HepG2 (cell line): Measurements from ENCODE around the gene BTBD19. TPM values are rescaled to one million over a fixed set of nuclear protein-coding genes. Genes with fewer than 3 reads are reported as not detected.
A peak's percentile ranks its signal among the peaks of the same experiment; 100 is the strongest.

ENCODE experiments used
- ETV5 ChIP-seq: IDR thresholded peaks from 2 replicates; pipeline ENCODE4 v1.6.1; 2018; ENCODE audit warnings: missing biosample characterization, missing genetic modification reagents, inconsistent platforms, borderline replicate concordance
- ETV6 ChIP-seq: sonication (generic); formaldehyde crosslinking; conservative IDR thresholded peaks from 2 replicates; pipeline ENCODE4 v1.4.0; 2020; ENCODE audit warnings: missing genetic modification reagents
- JARID2 ChIP-seq: sonication (generic); formaldehyde crosslinking; IDR thresholded peaks from 2 replicates; pipeline ENCODE4 v1.8.1; 2023; ENCODE audit warnings: missing genetic modification reagents, inconsistent platforms; ENCODE audit not compliant: insufficient replicate concordance
- KMT2A ChIP-seq: sonication (generic); formaldehyde crosslinking; IDR thresholded peaks from 2 replicates; pipeline ENCODE4 v1.4.0; 2020; ENCODE audit warnings: missing genetic modification reagents
- MBNL3 ChIP-seq: fragments of 250-450 bp; sonication (Bioruptor Pico); conservative IDR thresholded peaks from 2 replicates; pipeline ENCODE4 v1.8.0; 2022; ENCODE audit warnings: mild to moderate bottlenecking, inconsistent platforms
- MEIS2 ChIP-seq: sonication (generic); formaldehyde crosslinking; IDR thresholded peaks from 2 replicates; pipeline ENCODE4 v1.9.0; 2021; ENCODE audit warnings: mild to moderate bottlenecking, missing genetic modification reagents
- MIXL1 ChIP-seq: IDR thresholded peaks from 2 replicates; pipeline ENCODE4 v1.6.1; 2016
- MTA1 ChIP-seq: sonication (generic); formaldehyde crosslinking; IDR thresholded peaks from 2 replicates; pipeline ENCODE4 v1.4.0; 2020; ENCODE audit warnings: missing genetic modification reagents, mild to moderate bottlenecking, borderline replicate concordance
- NONO ChIP-seq, 2 experiments: fragments of 450-650 bp in 1 of 2; sonication (generic) in 1 of 2; formaldehyde crosslinking in 1 of 2; IDR thresholded peaks in 1 of 2; conservative IDR thresholded peaks in 1 of 2; 2 replicates each; pipeline versions ENCODE4 v1.6.1 to v1.8.0; 2017 to 2022; ENCODE audit warnings: mild to moderate bottlenecking in 1 of 2, missing genetic modification reagents in 1 of 2, moderate library complexity in 1 of 2
- POGZ ChIP-seq: sonication (generic); formaldehyde crosslinking; IDR thresholded peaks from 2 replicates; pipeline ENCODE4 v1.4.0; 2020; ENCODE audit warnings: mild to moderate bottlenecking, missing genetic modification reagents
- RBM39 ChIP-seq: fragments of 200-400 bp; formaldehyde crosslinking; IDR thresholded peaks from one replicate; pipeline ENCODE4 v1.6.1; 2018; ENCODE audit warnings: antibody characterized with exemption, mild to moderate bottlenecking, low read depth, low read length; ENCODE audit not compliant: poor library complexity, severe bottlenecking
- RFX5 ChIP-seq: IDR thresholded peaks from 2 replicates; pipeline ENCODE4 v1.6.1; 2011; ENCODE audit warnings: low read depth, low read length, improper control_type of control experiment
- RFXAP ChIP-seq: sonication (generic); formaldehyde crosslinking; IDR thresholded peaks from 2 replicates; pipeline ENCODE4 v1.4.0; 2020; ENCODE audit warnings: missing genetic modification reagents, borderline replicate concordance
- SATB2 ChIP-seq: sonication (generic); formaldehyde crosslinking; IDR thresholded peaks from 2 replicates; pipeline ENCODE4 v1.5.0; 2020; ENCODE audit warnings: missing genetic modification reagents
- SCMH1 ChIP-seq: sonication (generic); formaldehyde crosslinking; IDR thresholded peaks from 2 replicates; pipeline ENCODE4 v1.9.0; 2021; ENCODE audit warnings: missing genetic modification reagents, mild to moderate bottlenecking, borderline replicate concordance
- TP53 ChIP-seq: sonication (generic); formaldehyde crosslinking; conservative IDR thresholded peaks from 2 replicates; pipeline ENCODE4 v1.4.0; 2020; ENCODE audit warnings: missing genetic modification reagents
- ZNF30 ChIP-seq: sonication (generic); formaldehyde crosslinking; IDR thresholded peaks from 2 replicates; pipeline ENCODE4 v1.5.0; 2020; ENCODE audit warnings: mild to moderate bottlenecking, missing genetic modification reagents
- ZNF549 ChIP-seq: sonication (generic); formaldehyde crosslinking; IDR thresholded peaks from 2 replicates; pipeline ENCODE4 v1.5.0; 2020; ENCODE audit warnings: missing genetic modification reagents
- ZNF672 ChIP-seq: sonication (generic); formaldehyde crosslinking; IDR thresholded peaks from 2 replicates; pipeline ENCODE4 v1.8.1; 2022; ENCODE audit warnings: missing genetic modification reagents
- ZSCAN31 ChIP-seq: sonication (generic); formaldehyde crosslinking; IDR thresholded peaks from 2 replicates; pipeline ENCODE4 v1.5.0; 2020; ENCODE audit warnings: low read depth, mild to moderate bottlenecking, missing genetic modification reagents
- polyA plus RNA-seq, 8 experiments: library from polyadenylated mRNA; depleted of rRNA in 3 of 8; stranded (reverse) in 7 of 8; unstranded in 1 of 8; fragments of >200 nt; fragmentation: Illumina TruSeq in 4 of 8; extraction: Trizol in 4 of 8; gene quantifications; 2 replicates each; pipeline versions ENCODE4 v1.2.1 to v1.2.3, GENCODE V29; 2011 to 2016; ENCODE audit warnings: low read depth in 4 of 8, missing spikeins in 1 of 8, mixed read lengths in 1 of 8; ENCODE audit not compliant: insufficient read depth in 1 of 8
- total RNA-seq, 5 experiments: library from RNA; depleted of rRNA; stranded (reverse); fragments of >200 nt; fragmentation: Illumina TruSeq; extraction: Trizol; gene quantifications; 2 replicates each; pipeline ENCODE4 v1.2.3, GENCODE V29; 2016; ENCODE audit warnings: low read depth in 1 of 5
- TF ChIP-seq, protein P1 (sequence below): sonication (generic); formaldehyde crosslinking; IDR thresholded peaks from 2 replicates; pipeline ENCODE4 v1.5.1; 2020; ENCODE audit warnings: mild to moderate bottlenecking, moderate library complexity, missing genetic modification reagents
- TF ChIP-seq, protein P2 (sequence below): sonication (generic); formaldehyde crosslinking; IDR thresholded peaks from 2 replicates; pipeline ENCODE4 v1.8.1; 2023; ENCODE audit warnings: mild to moderate bottlenecking, missing genetic modification reagents
- TF ChIP-seq, protein P3 (sequence below): sonication (generic); formaldehyde crosslinking; IDR thresholded peaks from 2 replicates; pipeline ENCODE4 v1.5.0; 2020; ENCODE audit warnings: mild to moderate bottlenecking, missing genetic modification reagents

BTBD19 gene
- total and polyA plus RNA-seq, 2 of the 13 experiments (the other 11 are each of a cell fraction or from before 2014, with no cell fraction given) = 2.7 to 6.7 TPM

DNA sequence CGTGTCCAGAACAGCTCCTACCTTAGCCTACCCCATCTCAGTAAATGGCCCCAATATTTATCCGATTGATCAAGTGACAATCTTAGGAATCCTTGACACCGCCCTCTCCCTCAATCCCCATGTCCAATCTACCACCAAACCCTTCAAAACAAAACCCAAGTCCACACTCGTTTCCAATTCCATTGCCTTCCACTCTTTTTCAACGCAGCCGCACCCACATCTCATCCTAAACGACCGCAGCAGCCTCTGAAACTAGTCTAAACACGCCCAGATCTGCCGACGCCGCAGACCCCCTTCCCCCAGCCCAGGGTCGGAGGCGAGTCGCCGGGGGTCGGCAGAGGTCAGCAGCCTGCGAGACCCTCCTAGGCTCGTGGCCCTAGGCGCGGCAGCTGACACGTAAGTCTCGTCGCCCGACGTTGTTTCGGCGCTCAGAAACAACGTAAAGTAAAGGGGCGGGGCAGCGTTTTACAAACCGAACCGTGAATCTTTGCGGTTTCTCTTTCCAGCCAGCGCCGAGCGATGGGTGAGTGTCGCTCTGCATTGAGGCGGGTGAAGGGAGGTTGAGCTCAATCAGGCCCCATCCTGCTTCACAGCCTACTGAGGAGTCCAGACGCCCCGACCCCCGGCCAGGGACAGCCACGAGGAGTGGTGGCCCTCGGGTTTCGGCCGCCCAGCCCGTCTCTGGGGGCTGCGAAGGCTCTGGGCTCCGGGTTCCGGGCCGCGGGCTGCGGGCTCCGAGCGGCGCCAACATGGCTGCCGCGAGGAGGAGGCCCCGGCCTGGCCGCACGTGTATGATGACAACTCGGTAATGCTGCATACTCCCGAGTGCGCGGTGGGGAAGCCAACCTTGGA is 33.0 kb upstream of the BTBD19 start, which contains the start of gene RPS8 (continued):
- TF ChIP-seq ETV5 (CRISPR knock-in tag) (peak; percentile 44), NONO (IDR thresholded peaks at IDR 0.05) (no peak), NONO (CRISPR knock-in tag; conservative IDR thresholded peaks at IDR 0.05) (peak; percentile 88), ZNF672 (CRISPR knock-in tag) (no peak), KMT2A (CRISPR knock-in tag) (peak; percentile 89), JARID2 (CRISPR knock-in tag) (no peak), ZSCAN31 (CRISPR knock-in tag) (peak; percentile 50), MBNL3 (CRISPR knock-in tag) (no peak), ETV6 (CRISPR knock-in tag) (no peak; the same call in 1 of the 2 replicates), ZNF30 (CRISPR knock-in tag) (peak; percentile 83; the same call in 1 of the 2 replicates), RFX5 (peak; percentile 42; the same call in 1 of the 2 replicates), MIXL1 (peak; percentile 77), MEIS2 (CRISPR knock-in tag) (peak; percentile 85; the same call in 1 of the 2 replicates), ZNF549 (CRISPR knock-in tag) (no peak), SATB2 (CRISPR knock-in tag) (0 out of 2 replicates have a peak, but pooled peaks have one; percentile 83), SCMH1 (no peak), MTA1 (CRISPR knock-in tag) (0 out of 2 replicates have a peak, but pooled peaks have one; percentile 46), RBM39 (peak; percentile 99), TP53 (CRISPR knock-in tag) (0 out of 2 replicates have a peak, but pooled peaks have one; percentile 83), POGZ (CRISPR knock-in tag) (peak; percentile 79), RFXAP (CRISPR knock-in tag) (peak; percentile 80; the same call in 1 of the 2 replicates)
- TF ChIP-seq, protein P1, sequence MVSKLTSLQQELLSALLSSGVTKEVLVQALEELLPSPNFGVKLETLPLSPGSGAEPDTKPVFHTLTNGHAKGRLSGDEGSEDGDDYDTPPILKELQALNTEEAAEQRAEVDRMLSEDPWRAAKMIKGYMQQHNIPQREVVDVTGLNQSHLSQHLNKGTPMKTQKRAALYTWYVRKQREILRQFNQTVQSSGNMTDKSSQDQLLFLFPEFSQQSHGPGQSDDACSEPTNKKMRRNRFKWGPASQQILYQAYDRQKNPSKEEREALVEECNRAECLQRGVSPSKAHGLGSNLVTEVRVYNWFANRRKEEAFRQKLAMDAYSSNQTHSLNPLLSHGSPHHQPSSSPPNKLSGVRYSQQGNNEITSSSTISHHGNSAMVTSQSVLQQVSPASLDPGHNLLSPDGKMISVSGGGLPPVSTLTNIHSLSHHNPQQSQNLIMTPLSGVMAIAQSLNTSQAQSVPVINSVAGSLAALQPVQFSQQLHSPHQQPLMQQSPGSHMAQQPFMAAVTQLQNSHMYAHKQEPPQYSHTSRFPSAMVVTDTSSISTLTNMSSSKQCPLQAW (CRISPR knock-in tag) = peak; percentile 69; the same call in 1 of the 2 replicates
- TF ChIP-seq, protein P2, sequence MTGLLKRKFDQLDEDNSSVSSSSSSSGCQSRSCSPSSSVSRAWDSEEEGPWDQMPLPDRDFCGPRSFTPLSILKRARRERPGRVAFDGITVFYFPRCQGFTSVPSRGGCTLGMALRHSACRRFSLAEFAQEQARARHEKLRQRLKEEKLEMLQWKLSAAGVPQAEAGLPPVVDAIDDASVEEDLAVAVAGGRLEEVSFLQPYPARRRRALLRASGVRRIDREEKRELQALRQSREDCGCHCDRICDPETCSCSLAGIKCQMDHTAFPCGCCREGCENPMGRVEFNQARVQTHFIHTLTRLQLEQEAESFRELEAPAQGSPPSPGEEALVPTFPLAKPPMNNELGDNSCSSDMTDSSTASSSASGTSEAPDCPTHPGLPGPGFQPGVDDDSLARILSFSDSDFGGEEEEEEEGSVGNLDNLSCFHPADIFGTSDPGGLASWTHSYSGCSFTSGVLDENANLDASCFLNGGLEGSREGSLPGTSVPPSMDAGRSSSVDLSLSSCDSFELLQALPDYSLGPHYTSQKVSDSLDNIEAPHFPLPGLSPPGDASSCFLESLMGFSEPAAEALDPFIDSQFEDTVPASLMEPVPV = peak; percentile 48; the same call in 1 of the 2 replicates
- TF ChIP-seq, protein P3, sequence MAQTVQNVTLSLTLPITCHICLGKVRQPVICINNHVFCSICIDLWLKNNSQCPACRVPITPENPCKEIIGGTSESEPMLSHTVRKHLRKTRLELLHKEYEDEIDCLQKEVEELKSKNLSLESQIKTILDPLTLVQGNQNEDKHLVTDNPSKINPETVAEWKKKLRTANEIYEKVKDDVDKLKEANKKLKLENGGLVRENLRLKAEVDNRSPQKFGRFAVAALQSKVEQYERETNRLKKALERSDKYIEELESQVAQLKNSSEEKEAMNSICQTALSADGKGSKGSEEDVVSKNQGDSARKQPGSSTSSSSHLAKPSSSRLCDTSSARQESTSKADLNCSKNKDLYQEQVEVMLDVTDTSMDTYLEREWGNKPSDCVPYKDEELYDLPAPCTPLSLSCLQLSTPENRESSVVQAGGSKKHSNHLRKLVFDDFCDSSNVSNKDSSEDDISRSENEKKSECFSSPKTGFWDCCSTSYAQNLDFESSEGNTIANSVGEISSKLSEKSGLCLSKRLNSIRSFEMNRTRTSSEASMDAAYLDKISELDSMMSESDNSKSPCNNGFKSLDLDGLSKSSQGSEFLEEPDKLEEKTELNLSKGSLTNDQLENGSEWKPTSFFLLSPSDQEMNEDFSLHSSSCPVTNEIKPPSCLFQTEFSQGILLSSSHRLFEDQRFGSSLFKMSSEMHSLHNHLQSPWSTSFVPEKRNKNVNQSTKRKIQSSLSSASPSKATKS = peak; percentile 89; the same call in 1 of the 2 replicates
